ENCODE data around the gene CYS1.
"Not testable (repeated sequence)": the region's sequence is repeated elsewhere in the genome, so short reads cannot be mapped to it uniquely, and the experiment has no call there.

The CYS1 gene

GRCh38 chr2:10012963-10013461 is 67.2 kb downstream of the CYS1 start:
- Histone ChIP-seq H3K4me3 (ENCODE audit: insufficient read length, low read depth) (no peak overlapping the region), H3K27me3 (ENCODE audit: insufficient read depth, insufficient read length) (no peaks in the 10 kb centered on the region), H3K4me1 (ENCODE audit: insufficient read depth, insufficient read length) (peaks cover 2% of the 10 kb centered on the region), H3K36me3 (ENCODE audit: insufficient read depth, insufficient read length, low read length) (no peaks in the 10 kb centered on the region), H3K9me3 (ENCODE audit: insufficient read depth, low read length) (no peaks in the 10 kb centered on the region), H3K9ac (ENCODE audit: insufficient read length, low read depth) (no peak overlapping the region)
- TF ChIP-seq ZNF274 (IDR thresholded peaks at IDR 0.05; ENCODE audit: low read depth, low read length) (no peak), SUZ12 (IDR thresholded peaks at IDR 0.05; ENCODE audit: extremely low read depth, insufficient read depth, insufficient read length) (no peak), YY1 (IDR thresholded peaks at IDR 0.05; ENCODE audit: insufficient read depth, insufficient read length) (no peak)
- DNase-seq (ENCODE audit: low read depth, low spot score) = no peak

DNA sequence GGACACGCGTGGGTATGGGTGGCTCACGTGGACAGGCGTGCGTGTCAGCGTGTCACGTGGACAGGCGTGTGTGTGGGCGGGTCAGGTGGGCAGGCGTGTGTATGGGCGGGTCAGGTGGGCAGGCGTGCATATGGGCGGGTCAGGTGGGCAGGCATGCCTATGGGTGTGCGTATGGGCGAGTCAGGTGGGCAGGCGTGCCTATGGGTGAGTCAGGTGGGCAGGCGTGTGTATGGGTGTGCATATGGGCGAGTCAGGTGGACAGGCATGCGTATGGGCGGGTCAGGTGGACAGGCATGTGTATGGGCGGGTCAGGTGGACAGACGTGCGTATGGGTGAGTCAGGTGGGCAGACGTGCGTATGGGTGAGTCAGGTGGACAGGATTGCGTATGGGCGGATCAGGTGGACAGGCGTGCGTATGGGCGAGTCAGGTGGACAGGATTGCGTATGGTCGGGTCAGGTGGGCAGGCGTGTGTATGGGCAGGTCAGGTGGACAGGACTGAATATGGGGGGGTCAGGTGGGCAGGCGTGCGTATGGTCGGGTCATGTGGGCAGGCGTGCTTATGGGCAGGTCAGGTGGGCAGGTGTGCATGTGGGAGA is 67.7 kb downstream of the CYS1 start:
- not testable (repeated sequence) for H3K4me3 ChIP-seq (ENCODE audit: insufficient read length, low read depth); H3K27me3 ChIP-seq (ENCODE audit: insufficient read depth, insufficient read length); H3K9ac ChIP-seq (ENCODE audit: insufficient read length, low read depth); DNase-seq (ENCODE audit: low read depth, low spot score); H3K4me1 ChIP-seq (ENCODE audit: insufficient read depth, insufficient read length); H3K36me3 ChIP-seq (ENCODE audit: insufficient read depth, insufficient read length, low read length); H3K9me3 ChIP-seq (ENCODE audit: insufficient read depth, low read length)

GRCh38 chr2:10011606-10012325 is 68.4 kb downstream of the CYS1 start:
- not testable (repeated sequence) for H3K4me1 ChIP-seq (ENCODE audit: insufficient read depth, insufficient read length); H3K36me3 ChIP-seq (ENCODE audit: insufficient read depth, insufficient read length, low read length); H3K4me3 ChIP-seq (ENCODE audit: insufficient read length, low read depth); DNase-seq (ENCODE audit: low read depth, low spot score); H3K9ac ChIP-seq (ENCODE audit: insufficient read length, low read depth); H3K9me3 ChIP-seq (ENCODE audit: insufficient read depth, low read length); H3K27me3 ChIP-seq (ENCODE audit: insufficient read depth, insufficient read length)

DNA sequence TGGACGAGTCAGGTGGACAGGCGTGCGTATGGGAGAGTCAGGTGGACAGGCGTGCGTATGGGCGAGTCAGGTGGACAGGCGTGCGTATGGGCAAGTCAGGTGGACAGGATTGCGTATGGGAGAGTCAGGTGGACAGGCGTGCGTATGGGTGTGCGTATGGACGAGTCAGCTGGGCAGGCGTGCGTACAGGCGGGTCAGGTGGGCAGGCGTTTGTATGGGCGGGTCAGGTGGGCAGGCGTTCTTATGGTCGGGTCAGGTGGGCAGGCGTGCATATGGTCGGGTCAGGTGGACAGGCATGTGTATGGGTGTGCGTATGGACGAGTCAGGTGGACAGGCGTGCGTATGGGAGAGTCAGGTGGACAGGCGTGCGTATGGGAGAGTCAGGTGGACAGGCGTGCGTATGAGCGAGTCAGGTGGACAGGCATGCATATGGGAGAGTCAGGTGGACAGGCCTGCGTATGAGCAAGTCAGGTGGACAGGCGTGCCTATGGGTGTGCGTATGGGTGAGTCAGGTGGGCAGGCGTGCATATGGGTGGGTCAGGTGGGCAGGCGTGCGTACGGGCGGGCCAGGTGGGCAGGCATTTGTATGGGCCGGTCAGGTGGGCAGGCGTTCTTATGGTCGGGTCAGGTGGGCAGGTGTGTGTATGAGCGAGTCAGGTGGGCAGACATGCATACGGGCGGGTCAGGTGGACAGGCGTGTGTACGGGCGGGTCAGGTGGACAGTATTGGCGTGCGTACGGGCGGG is 69.2 kb downstream of the CYS1 start:
- H3K27me3 ChIP-seq (ENCODE audit: insufficient read depth, insufficient read length); H3K4me1 ChIP-seq (ENCODE audit: insufficient read depth, insufficient read length); DNase-seq (ENCODE audit: low read depth, low spot score); H3K36me3 ChIP-seq (ENCODE audit: insufficient read depth, insufficient read length, low read length); H3K4me3 ChIP-seq (ENCODE audit: insufficient read length, low read depth); H3K9me3 ChIP-seq (ENCODE audit: insufficient read depth, low read length); H3K9ac ChIP-seq (ENCODE audit: insufficient read length, low read depth): not testable (repeated sequence)

GRCh38 chr2:10009811-10010781 is 70.1 kb downstream of the CYS1 start:
- TF ChIP-seq SUZ12 (IDR thresholded peaks at IDR 0.05; ENCODE audit: extremely low read depth, insufficient read depth, insufficient read length) (no peak), ZNF274 (IDR thresholded peaks at IDR 0.05; ENCODE audit: low read depth, low read length) (no peak), YY1 (IDR thresholded peaks at IDR 0.05; ENCODE audit: insufficient read depth, insufficient read length) (no peak)
- H3K4me1 ChIP-seq (ENCODE audit: insufficient read depth, insufficient read length) = peaks cover 6% of the 10 kb centered on the region
- no peaks in the 10 kb centered on the region; the same call in 1 of the 2 replicates for H3K9me3 ChIP-seq (ENCODE audit: insufficient read depth, low read length)
- no peak overlapping the region for H3K4me3 ChIP-seq (ENCODE audit: insufficient read length, low read depth)
- no peak for DNase-seq (ENCODE audit: low read depth, low spot score)
- H3K9ac ChIP-seq (ENCODE audit: insufficient read length, low read depth) = no peak overlapping the region
- H3K27me3 ChIP-seq (ENCODE audit: insufficient read depth, insufficient read length) = no peaks in the 10 kb centered on the region
- no peaks in the 10 kb centered on the region for H3K36me3 ChIP-seq (ENCODE audit: insufficient read depth, insufficient read length, low read length)

GRCh38 chr2:10009271-10009810 is 70.9 kb downstream of the CYS1 start:
- H3K4me1 ChIP-seq (ENCODE audit: insufficient read depth, insufficient read length) = peaks cover 6% of the 10 kb centered on the region

More at GRCh38 chr2:10009271-10009810, 70.9 kb downstream of the CYS1 start:
- no peak for DNase-seq (ENCODE audit: low read depth, low spot score)
- H3K4me3 ChIP-seq (ENCODE audit: insufficient read length, low read depth) = no peak overlapping the region
- TF ChIP-seq ZNF274 (IDR thresholded peaks at IDR 0.05; ENCODE audit: low read depth, low read length) (no peak), YY1 (IDR thresholded peaks at IDR 0.05; ENCODE audit: insufficient read depth, insufficient read length) (no peak), SUZ12 (IDR thresholded peaks at IDR 0.05; ENCODE audit: extremely low read depth, insufficient read depth, insufficient read length) (no peak)
- H3K27me3 ChIP-seq (ENCODE audit: insufficient read depth, insufficient read length) = no peaks in the 10 kb centered on the region
- no peaks in the 10 kb centered on the region for H3K36me3 ChIP-seq (ENCODE audit: insufficient read depth, insufficient read length, low read length)
- H3K9ac ChIP-seq (ENCODE audit: insufficient read length, low read depth) = no peak overlapping the region
- no peaks in the 10 kb centered on the region; the same call in 1 of the 2 replicates for H3K9me3 ChIP-seq (ENCODE audit: insufficient read depth, low read length)

Data from NT2/D1 (cell line).